GM19239 (cell line): Measurements from ENCODE around the gene MED6.

Source experiments
- DNase-seq: peaks from one replicate; pipeline ENCODE4 v3.0.0; 2011; ENCODE audit warnings: low spot score; ENCODE audit not compliant: insufficient read length
- FAIRE-seq: peaks from 2 replicates; lab custom pipeline; 2011; peaks lifted over from hg19 to GRCh38; lab: Jason Lieb, UNC

MED6 gene

GRCh38 chr14:70600382-70601157 is at the start of gene MED6:
Gene MED6 (minus strand): TSS chr14:70600655. CDS start chr14:70600637, 18 bp downstream.
- DNase-seq (peak; percentile 80), FAIRE-seq (peak; percentile 99)

DNA sequence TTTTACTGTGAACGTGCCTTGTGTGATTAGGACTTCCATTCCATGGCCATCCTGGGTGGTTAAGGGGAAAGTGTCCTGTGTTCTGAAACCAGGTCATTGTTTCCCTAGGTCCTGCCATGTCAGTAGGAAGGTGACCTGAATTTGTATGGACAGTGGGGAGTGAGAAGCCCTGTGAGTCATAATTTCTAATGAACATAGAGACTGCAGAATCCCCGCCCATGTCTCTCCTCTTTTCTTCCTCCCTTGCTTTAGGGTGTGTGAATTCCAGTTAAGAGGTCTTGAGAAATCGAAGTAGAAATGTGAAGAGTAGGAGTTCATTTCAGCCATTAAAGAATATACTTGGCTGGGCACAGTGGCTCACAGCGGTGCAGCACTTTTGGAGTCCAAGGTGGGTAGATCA is 49.3 kb upstream of the MED6 start:
- FAIRE-seq (no peak), DNase-seq (no peak)

DNA sequence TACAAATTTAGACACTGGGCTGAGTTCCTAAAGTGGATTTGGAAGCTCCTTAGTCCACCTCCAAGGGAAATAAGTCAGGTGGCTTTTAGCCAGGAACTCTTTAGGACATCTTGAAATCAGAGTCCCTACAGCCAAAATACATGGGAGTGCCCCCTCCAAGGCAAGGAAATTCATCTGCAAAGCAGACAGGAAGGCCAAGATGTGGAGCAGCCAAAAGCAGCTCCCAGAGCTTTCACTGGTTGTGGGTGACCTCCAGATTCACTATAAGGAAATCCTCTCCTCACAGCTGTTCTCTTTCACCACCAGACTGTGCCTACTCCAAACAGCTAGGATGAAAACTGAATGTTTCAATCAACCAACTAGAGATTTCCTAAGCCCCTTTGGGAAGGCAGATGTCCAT is 47.9 kb upstream of the MED6 start:
- no peak for FAIRE-seq
- no peak for DNase-seq

GRCh38 chr14:70646705-70647104 is 46.2 kb upstream of the MED6 start:
- DNase-seq, result no peak
- FAIRE-seq, result no peak

DNA sequence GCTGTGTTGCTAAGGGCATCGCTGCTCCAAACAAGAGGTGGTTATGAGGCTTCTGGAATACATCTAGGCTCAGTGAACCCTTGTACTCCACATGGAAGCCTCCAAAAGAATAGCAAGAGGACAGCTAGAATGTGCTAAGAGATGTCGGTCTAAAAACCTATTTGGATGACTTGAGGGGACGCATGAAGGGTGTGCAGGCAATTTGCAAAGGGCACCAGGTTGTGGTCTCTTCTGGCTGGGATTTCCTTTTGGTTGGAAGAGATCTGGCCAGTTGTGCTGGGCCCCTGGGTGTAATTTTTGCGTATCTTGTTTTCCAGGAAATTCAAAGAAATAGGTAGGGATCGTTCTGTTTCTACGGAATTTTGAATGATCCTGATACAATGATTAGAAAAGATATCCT is 45.4 kb upstream of the MED6 start:
- no peak for DNase-seq
- FAIRE-seq, result no peak

- DNase-seq (no peak), FAIRE-seq (no peak)
Observed at GRCh38 chr14:70643967-70644366, 43.5 kb upstream of the MED6 start.

DNA sequence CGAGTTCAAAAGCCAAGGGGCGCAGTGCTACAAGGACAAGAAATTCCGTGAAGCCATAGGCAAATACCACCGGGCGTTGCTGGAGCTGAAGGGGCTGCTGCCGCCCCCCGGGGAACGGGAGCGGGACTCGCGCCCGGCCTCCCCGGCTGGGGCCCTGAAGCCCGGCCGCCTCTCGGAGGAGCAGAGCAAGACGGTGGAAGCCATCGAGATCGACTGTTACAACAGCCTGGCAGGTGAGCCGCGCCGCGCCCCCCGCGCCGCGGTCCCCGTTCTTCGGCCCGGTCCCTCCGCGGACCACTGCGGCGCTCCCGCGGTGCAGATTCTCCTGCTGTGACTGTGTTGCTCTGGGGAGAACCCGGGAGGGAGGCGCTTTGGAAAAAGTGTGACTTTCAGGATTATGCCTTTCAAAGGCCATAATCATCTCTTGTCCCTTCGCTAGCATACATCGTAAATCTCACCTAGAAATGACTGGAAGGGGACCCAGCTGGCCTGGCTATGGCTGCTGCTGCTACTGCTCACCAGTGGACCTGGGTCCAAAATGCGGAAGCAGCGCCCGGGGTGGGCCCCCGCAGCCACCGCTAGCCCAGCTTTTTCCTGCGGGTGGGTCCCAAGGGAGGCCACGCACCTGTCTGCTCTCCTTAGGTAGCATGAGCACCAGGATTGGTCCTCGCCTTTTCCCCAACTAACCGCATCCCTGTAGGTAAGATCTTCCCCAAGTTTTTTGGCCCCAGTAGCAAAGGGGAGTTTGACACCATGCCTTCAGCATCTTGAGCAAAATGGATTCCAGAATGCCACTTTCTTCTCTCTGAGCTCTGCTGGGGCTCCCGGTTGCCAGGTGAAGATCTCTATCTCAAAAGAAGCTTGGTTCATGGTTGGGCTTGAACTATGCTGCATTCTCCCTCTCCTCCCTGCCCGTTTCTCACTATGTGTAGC is 42.1 kb upstream of the MED6 start:
- peak; percentile 54 for DNase-seq
- peak; percentile 87 for FAIRE-seq

GRCh38 chr14:70641548-70642302 is 41.3 kb upstream of the MED6 start, which contains the start of gene TTC9:
Gene TTC9 (plus strand): TSS chr14:70641916. CDS start chr14:70642130, 214 bp downstream.
- FAIRE-seq, result no peak
- peak; percentile 31 for DNase-seq

DNA sequence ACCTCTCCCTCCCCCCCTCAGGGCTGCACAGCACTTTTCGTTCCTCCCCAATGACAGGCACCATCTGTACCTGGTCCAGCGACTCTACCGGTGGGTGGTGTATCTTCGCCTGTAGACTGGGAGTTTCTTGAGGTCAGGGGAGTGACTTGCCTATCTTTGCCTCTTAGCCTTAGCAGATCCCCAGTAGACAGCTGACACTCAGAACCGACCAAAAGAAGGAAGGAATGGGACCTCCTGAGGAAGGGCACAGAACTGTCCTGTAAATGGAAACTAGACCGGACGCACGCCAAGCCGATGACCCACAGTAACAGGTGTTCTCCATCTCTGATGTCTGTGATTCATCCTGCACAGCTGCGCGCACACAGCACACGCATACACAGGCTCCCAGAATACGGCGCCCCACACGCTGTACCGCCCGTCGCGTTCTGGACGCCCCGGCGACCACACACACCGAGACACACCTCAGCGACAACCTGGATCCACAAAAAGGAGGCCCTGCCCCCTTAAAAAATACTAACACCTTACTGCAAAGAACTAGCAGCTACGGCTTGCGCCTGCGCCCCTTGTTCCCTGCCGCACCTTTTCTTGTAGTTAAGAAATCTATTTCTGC is 40.6 kb upstream of the MED6 start:
- peak; percentile 70 for DNase-seq
- FAIRE-seq, result peak; percentile 96

GRCh38 chr14:70638416-70638815 is 38.0 kb upstream of the MED6 start:
- FAIRE-seq (no peak), DNase-seq (no peak)

GRCh38 chr14:70635971-70636595 is 35.6 kb upstream of the MED6 start:
- FAIRE-seq, result no peak
- DNase-seq, result no peak

DNA sequence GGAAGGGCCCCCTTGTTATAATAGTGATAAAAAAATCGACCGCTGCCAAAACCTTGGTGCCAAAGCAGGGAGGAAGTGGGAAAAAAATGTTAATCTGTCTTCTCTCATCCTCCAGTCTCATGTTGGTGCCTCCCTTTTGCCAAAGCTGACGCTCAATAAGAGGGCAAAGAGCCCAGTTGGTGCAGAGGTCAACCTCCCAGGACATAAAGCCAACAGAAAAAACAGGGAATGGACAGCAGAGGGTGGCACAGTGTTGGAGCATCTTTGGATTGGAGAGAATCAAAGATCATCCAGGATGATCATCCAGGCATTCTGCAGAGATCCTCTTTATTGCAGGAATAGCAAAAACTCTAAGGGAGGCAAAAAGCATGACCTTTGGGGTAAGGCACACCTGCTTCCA is 31.5 kb upstream of the MED6 start:
- FAIRE-seq (no peak), DNase-seq (no peak)

- DNase-seq, result no peak
- FAIRE-seq, result peak; percentile 35
Observed at GRCh38 chr14:70624972-70625371, 24.5 kb upstream of the MED6 start.

DNA sequence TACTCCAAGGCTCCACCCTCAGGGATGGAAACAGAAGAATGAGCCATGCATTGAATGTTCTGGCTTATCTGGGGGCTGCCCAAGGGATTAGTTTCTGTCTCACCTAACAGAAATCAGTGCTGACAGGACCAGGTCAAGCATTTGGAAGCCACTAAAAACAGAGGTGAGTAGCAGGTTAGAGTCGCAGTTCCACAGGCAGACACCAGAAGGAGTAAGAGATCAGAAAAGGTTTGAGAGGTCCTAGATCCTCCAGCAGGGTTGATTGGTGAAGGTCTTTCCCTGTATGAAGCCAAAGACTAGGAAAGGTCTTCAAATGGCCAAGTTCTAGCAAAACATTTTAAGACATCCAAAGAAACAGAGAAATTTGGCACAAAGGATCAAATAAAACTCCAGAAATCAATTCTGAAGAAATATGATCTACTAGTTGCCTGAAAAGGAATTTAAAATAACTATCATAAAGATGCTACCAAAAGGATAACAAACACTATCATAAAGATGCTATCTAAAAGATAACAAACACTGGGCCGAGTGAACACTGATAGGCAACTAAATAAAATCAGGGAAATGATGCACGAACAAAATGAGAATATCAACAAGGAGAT is 21.8 kb upstream of the MED6 start:
- no peak for DNase-seq
- FAIRE-seq, result peak; percentile 92

GRCh38 chr14:70619708-70620107 is 19.3 kb upstream of the MED6 start:
- DNase-seq, result no peak
- FAIRE-seq, result no peak

- no peak for FAIRE-seq
- no peak for DNase-seq
Observed at GRCh38 chr14:70618314-70618713, 17.9 kb upstream of the MED6 start.

DNA sequence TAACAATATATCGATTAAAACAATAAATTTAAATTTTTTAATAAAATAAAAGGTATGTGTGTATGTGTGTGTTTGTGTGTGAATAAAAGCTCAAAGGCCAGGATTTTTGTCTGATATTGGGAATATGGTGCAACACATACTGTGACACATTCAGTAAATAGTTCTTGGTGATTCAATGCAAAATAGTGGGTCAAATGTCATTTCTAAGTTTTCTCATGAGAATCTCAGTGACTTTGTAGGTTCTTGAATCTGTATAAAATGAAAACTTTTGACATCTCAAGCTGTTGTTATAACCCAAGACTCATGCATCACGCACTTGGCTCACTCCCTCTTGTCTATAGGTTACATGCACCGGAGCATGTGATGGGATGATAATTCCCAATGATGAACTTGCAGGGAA is 16.2 kb upstream of the MED6 start:
- FAIRE-seq, result no peak
- no peak for DNase-seq

- FAIRE-seq (peak; percentile 71), DNase-seq (no peak)
Observed at GRCh38 chr14:70611216-70611615, 10.8 kb upstream of the MED6 start.

- FAIRE-seq (peak; percentile 89), DNase-seq (no peak)
Observed at GRCh38 chr14:70602254-70602653, 1.8 kb upstream of the MED6 start.
